COLO668 (cell line): ENCODE results near the gene TLK2.
"Not testable (repeated sequence)": the region's sequence is repeated elsewhere in the genome, so short reads cannot be mapped to it uniquely, and the experiment has no call there.

Experiments used
- DNase-seq: peaks from one replicate; lab custom pipeline; 2025; ENCODE audit not compliant: unreplicated experiment; lab: John Stamatoyannopoulos, UW

TLK2 gene

DNA sequence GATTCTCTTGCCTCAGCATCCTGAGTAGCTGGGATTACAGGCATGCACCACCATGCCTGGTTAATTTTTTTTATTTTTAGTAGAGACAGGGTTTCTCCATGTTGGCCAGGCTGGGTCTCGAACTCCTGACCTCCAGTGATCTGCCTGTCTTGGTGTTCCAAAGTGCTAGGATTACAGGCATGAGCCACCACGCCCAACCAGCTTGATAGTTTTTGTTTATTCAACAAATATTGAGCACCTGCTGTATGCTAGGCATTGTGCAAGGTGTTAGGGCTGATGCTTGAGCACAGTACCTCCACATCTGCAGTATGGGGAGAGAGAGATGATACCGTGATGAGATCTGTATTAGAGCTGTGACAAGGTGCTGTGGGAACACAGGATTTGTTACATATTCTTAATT, 3.9 kb downstream of the TLK2 start:
- not testable (repeated sequence) for DNase-seq

DNA sequence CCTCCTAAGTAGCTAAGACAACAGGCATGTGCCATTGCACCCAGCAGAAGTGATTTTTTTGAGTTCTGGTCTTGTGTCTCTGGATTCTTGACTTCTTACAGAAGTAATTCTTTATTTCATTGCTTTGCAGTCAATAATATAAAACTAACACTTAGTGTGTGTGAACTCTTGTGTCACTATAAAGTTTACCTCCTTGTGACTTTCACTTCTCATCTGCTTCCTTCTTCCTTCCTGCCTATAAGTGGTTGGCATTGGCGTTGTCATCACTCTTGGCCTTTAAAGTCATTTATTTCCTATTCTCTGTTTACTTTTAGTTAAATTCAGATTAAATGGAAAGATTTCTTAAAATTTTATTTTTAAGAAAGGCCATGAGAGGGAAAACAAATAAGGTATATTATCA, 12.4 kb downstream of the TLK2 start:
- DNase-seq: not testable (repeated sequence)

DNA sequence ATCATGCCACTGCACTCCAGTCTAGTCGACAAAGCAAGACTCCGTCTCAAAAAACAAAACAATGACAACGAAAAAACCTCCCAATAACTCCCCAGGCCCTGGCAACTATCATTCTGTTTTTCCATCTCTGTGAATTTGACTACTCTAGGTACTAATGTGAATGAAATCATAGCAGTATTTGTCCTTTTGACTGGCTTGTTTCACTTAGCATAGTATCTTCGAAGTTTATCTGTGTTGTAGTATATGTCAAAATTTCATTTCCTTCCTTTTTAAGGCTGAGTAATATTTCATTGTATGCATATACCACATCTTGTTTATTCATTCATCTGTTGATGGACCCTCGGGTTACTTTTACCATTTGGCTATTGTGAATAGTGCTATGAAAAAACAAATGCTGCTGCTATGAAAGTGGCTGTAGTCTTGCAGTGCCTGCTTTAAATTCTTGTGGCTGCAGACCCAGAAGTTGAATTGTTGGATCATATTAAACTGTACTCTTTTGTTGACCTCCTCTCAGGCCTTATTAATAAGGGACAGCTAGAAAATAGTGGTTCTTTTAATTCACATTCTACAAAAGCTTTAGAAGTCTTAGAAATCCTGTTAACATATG, 14.5 kb downstream of the TLK2 start:
- DNase-seq: not testable (repeated sequence)

DNA sequence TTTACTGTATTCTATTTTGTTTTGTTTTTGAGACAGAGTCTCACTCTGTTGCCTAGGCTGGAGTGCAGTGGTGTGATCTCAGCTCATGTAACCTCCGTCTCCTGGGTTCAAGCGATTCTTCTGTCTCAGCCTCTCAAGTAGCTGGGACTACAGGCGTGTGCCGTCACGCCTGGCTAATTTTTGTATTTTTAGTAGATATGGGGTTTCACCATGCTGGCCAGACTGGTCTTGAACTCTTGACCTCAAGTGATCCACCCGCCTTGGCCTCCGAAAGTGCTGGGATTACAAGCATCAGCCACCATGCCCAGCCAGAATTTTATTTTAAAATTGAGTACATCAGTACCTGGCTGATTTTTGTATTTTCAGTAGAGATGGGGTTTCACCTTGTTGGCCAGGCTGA, 15.4 kb downstream of the TLK2 start:
- DNase-seq: not testable (repeated sequence)

- not testable (repeated sequence) for DNase-seq
Measured at GRCh38 chr17:62496344-62496743, 17.7 kb downstream of the TLK2 start.

- not testable (repeated sequence) for DNase-seq
Measured at GRCh38 chr17:62498796-62499195, 20.2 kb downstream of the TLK2 start.

DNA sequence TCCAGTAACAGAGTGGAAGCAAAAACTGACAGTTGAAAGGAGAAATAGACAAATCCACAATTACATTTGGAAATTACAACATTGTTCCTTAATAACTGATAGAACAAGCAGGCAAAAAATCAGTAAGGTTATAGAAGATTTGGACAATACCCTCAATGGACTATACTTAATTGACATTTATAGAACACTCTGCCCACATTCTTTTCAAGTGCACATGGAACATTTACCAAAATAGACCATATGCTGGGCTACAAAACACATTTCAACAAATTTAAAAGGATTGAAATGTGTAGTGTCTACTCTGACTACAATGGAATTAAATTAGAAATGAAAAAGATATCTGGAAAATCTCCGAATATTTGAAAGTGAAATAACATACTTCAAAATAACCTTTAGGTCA, 21.8 kb downstream of the TLK2 start:
- not testable (repeated sequence) for DNase-seq

DNA sequence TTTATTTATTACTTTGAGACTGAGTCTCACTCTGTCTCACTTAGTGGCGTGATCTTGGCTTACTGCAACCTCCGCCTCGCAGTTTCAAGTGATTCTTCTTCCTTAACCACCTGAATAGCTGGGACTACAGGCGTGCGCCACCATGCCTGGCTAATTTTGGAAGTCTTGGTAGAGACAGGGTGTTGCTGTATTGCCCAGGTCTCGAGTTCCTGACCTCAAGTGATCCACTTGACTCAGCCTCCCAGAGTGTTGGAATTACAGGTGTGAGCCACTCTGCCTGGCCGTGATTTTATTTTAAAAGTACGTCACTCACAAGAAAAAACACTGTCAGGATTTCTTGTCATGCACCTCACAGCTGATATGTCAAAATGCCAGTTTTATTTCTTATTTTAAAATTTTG, 26.2 kb downstream of the TLK2 start:
- DNase-seq: not testable (repeated sequence)

GRCh38 chr17:62507191-62507836, 28.7 kb downstream of the TLK2 start:
- not testable (repeated sequence) for DNase-seq

DNA sequence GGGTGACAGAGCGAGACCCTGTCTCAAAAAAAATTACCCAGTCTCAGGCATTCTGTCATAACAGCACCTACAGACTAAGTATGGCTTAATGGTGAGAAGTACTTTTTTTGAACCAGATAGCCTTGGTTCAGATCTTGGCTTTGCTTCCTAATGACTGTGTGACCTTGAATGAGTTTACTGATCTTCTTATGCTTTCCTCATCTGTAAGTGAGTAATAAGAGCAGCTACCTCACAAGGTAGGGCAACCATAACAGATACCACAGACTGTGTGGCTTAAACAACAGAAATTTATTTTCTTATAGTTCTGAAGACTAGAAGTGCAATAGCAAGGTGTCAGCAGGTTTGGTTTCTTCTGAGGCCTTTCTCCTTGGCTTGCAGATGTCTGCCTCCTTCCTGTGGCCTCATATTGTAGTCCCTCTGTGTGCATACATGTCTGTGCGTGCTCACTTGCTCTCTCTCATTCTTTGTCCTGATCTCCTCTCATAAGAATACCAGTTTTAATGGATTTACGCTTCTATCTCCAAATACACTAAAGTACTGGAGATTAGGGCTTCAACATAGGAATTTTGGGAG, 31.7 kb downstream of the TLK2 start:
- not testable (repeated sequence) for DNase-seq

DNA sequence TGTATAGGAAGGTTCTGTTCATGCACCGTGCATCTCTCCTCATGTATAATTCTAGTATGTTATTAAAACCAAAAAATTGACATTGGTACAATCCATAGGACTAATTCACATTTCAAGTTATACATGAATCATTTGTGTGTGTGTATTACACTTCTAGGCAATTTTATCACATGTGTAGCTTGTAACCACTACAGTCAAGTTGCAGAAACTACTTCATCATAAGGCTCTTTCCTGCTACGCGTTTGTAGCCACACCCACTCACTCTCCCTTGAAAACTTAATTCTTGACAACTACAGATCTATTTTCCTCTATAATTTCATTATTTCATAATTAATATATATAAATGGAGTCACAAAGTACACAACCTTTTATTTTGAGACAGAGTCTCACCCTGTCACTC, 32.4 kb downstream of the TLK2 start:
- not testable (repeated sequence) for DNase-seq

DNA sequence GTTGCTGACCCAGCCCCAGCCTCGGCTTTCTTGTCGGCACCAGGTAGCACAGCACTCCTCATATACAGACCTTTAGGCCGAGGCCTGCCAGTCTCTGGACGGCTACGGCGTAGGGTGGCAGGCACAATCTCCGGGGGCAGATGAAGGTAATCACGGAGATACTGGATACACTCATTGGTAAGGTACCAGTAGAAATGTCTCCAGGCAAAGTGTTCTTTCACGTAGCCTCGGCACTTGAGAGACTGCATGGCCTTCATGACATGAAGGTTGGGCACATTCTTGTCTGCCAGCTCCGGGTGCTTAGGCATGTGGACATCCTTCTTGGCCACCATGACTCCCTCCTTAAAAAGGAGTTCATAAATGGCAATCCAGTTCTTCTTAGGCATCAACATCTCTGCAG, 37.8 kb downstream of the TLK2 start:
- not testable (repeated sequence) for DNase-seq

DNA sequence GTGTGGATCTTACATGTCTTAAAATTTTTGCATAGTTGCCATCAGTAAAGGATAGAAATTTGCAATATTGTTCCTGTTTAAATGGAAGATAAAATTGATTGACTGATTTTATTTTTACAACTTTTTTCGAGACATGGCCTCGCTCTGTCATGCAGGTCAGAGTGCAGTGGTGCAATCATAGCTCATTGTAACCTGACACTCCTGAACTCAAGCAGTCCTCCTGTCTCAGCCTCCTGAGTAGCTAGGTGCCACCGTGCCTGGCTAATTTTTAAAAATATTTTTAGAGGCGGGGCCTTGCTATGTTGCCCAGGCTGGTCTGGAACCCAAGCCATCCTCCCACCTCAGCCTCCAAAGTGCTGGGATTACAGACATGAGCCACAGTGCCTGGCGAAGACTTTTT, 42.7 kb downstream of the TLK2 start:
- not testable (repeated sequence) for DNase-seq

- not testable (repeated sequence) for DNase-seq
Measured at GRCh38 chr17:62524077-62524476, 45.5 kb downstream of the TLK2 start.

GRCh38 chr17:62525317-62525716, 46.7 kb downstream of the TLK2 start:
- not testable (repeated sequence) for DNase-seq

- not testable (repeated sequence) for DNase-seq
Measured at GRCh38 chr17:62530936-62531335, 52.3 kb downstream of the TLK2 start.

DNA sequence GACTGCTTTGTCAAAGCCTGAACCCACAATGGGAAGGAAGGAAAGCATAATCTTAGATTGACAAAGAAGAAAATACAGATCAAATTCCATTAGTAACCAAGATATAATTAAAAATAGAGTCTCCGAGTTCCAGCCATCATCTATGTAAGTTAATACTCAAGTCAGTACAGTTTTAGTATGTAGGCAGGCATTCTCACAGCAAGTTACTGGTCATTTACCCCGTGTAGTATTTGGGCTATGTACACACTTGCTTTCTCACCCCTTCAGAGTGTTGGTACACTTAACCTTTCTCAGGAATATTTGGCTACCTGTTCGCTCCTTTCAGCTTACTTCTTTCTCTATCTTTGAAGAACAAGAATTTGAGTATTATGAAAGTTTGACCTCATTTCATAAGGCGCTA, 57.9 kb downstream of the TLK2 start:
- DNase-seq: not testable (repeated sequence)

DNA sequence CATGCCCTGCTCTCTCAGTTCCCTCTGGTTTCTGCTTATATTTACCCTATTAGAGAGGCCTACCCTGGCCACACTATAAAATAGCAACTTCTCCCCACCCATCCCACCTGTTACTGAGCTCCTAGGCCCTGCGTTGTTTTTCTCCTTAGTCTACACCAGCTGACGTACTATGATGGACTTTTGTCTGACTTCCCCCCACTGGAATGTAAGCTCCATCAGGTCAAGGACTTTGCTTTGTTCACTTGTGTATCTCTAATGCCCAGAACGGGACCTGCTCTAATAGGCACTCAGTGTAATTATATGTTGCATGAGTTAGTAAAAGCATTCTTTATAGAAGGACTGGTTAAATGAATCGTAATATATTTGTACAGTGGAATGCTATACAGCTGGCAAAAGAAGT, 62.4 kb downstream of the TLK2 start:
- DNase-seq: not testable (repeated sequence)

DNA sequence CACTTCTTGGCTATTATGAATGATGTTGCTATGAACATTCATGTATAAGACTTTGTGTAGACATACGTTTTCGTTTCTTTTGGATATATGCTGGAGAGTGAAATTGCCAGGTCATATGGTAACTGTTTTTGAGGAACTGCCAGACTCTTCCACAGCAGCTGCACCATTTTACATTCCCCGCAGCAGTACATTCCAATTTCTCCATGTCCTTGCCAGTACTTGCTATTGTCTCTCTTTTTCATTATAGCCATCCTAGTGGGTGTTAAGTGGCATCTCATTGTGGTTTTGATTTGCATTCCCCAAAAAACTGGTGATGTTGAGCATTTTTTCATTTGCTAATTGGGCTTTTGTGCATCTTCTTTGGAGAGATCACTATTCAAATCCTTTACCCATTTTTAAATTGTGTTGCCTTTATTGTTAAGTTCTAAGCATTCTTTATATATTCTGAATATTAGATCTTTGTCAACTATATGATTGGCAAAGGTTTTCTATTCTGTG, 64.7 kb downstream of the TLK2 start:
- DNase-seq: not testable (repeated sequence)

DNA sequence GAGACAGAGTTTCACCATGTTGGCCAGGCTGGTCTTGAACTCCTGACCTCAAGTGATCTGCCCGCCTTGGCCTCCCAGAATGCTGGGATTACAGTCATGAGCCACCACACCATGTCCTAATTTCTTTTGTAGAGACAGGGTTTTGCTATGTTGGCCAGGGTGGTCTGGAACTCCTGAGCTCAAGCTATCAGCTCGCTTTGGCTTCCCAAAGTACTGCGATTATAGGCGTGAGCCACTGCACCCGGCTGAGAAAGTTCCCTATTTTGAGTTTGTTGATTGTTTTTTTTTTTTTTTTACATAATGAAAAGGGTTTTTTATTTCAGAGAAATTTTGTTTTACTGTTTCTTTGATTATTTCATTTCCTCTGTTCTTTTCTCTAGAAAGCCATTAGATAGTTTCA, 67.4 kb downstream of the TLK2 start:
- DNase-seq: not testable (repeated sequence)

DNA sequence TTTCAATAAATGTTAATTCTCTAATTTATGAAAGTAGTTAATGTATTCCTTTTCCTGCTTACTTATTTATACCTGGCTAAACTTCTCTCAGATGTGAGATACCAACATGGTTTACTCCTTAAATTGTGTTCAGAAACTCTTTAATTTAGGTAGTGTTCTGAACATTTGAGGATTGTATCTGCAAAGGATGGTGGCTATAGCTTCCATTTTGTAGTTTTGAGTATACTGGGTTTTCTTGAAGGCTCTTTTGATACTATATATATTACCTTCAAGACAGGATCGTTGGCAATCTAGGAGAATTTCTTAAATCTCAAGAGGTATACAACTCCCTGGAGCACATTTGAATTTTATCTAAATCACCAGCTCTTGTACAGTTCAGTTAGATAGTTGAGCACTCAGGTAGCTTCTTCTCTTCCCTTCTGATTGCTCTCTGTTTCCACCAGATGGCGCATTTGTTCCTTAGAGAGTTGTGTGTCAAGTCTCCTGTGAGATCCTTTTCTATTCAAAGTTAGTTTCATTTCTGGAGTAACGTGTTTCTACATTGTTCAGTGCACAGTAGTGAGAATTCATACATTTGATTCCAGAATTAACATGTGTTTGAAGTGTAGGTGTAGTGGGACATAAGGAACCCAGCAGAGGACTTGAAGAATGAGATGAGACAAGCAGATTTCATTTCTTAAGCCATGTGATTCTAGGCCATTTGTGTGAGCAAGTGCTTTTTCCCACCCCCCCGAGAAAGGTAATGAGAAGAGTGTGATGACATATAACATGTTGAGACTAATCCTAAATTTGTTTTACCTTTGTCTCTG, 74.4 kb downstream of the TLK2 start:
- DNase-seq: not testable (repeated sequence)
